Epithelial cell of proximal tubule (primary cell): ENCODE results near the gene XKR3. TPM values are rescaled to one million over a fixed set of nuclear protein-coding genes. Genes with fewer than 3 reads are reported as not detected.
"Not testable (repeated sequence)": the region's sequence is repeated elsewhere in the genome, so short reads cannot be mapped to it uniquely, and the experiment has no call there.

Experiments used
- DNase-seq: peaks from one replicate; pipeline ENCODE4 v3.0.0-alpha.2; 2011; ENCODE audit warnings: low read depth
- H3K4me3 ChIP-seq: 2 replicates; pipeline ENCODE4 v1.5.1; 2011; ENCODE audit warnings: low read depth, mild to moderate bottlenecking, low read length
- CTCF ChIP-seq: conservative IDR thresholded peaks from 2 replicates; pipeline ENCODE4 v1.5.1; 2012; ENCODE audit warnings: low read depth, mild to moderate bottlenecking, low read length
- total RNA-seq: library from RNA; depleted of rRNA; stranded (reverse); fragments of >200 nt; gene quantifications from 2 replicates; pipeline ENCODE4 v1.2.3, GENCODE V29; 2015

XKR3 gene
- total RNA-seq, 1 donor from 2014 or later: not detected

DNA sequence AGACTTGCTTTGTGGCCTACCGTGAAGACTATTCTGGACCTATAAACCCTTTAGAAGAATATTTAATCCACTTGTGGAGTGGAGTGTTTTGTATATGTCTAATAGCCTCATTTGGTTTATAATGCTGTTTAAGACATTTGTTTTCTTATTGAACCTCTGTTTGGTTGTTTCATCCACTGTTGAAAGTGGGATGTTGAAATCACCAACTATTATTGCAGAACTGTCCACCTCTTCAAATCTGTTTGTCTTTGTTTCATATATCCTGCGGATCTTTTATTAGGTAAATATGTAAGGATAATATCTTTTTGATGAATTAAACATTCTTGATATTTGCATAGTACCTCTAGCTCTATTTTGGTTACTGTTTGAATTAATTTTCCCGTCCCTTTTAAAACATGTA is 49.1 kb downstream of the XKR3 start:
- no peak for DNase-seq
- TF ChIP-seq CTCF: no peak
- no peak overlapping the region for H3K4me3 ChIP-seq

GRCh38 chr22:16774911-16775500 is 50.2 kb downstream of the XKR3 start:
- H3K4me3 ChIP-seq: no peak overlapping the region
- no peak for DNase-seq
- no peak for TF ChIP-seq CTCF

- DNase-seq, H3K4me3 ChIP-seq: not testable (repeated sequence)
Measured at GRCh38 chr22:16771569-16771968, 53.6 kb downstream of the XKR3 start.

DNA sequence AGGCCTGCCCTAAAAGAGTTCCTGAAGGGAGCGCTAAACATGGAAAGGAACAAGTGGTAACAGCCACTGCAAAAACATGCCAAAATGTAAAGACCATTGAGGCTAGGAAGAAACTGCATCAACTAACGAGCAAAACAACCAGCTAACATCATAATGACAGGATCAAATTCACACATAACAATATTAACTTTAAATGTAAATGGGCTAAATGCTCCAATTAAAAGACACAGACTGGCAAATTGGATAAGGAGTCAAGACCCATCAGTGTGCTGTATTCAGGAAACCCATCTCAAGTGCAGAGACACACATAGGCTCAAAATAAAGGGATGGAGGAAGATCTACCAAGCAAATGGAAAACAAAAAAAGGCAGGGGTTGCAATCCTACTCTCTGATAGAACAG is 57.3 kb downstream of the XKR3 start:
- H3K4me3 ChIP-seq, DNase-seq: not testable (repeated sequence)

DNA sequence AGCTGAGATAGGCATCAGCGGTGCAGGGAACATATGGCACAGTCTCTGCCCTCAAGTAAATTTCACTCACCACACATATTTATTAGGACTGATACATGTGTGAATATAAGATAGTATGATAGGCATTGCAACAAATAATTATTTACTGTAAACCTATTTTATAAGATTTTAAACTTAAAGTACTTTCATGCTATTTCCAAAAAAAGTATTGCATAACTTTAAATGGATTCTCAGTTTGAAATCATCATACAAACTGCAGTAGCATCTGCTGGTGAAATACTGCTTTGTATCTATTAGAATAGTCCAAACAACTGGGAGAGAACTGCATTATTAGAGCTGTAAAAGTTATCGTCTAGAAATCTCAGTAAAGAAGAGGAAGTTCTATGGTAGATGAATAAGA is 63.0 kb downstream of the XKR3 start:
- H3K4me3 ChIP-seq, DNase-seq: not testable (repeated sequence)

GRCh38 chr22:16760416-16760815 is 64.8 kb downstream of the XKR3 start:
- H3K4me3 ChIP-seq, DNase-seq: not testable (repeated sequence)

GRCh38 chr22:16749282-16749681 is 75.9 kb downstream of the XKR3 start:
- DNase-seq, H3K4me3 ChIP-seq: not testable (repeated sequence)

GRCh38 chr22:16748160-16748929 is 76.9 kb downstream of the XKR3 start:
- DNase-seq, H3K4me3 ChIP-seq: not testable (repeated sequence)

GRCh38 chr22:16747266-16748159 is 77.7 kb downstream of the XKR3 start:
- DNase-seq, H3K4me3 ChIP-seq: not testable (repeated sequence)

GRCh38 chr22:16734271-16734670 is 90.9 kb downstream of the XKR3 start:
- not testable (repeated sequence) for DNase-seq, H3K4me3 ChIP-seq

Other genes starting within 250 kb of the XKR3 start
- gene CCT8L2, start 232.6 kb downstream of the XKR3 start, total RNA-seq: not detected in 2 replicates
- gene GAB4, start 182.8 kb upstream of the XKR3 start, total RNA-seq: not detected in 2 replicates